Renal cortical epithelial cell (primary cell): Measurements from ENCODE around the gene ANKRD36. TPM values are rescaled to one million over a fixed set of nuclear protein-coding genes. Genes with fewer than 3 reads are reported as not detected.
"Not testable (repeated sequence)": the region's sequence is repeated elsewhere in the genome, so short reads cannot be mapped to it uniquely, and the experiment has no call there.

Experiments
- DNase-seq: peaks from one replicate; pipeline ENCODE4 v3.0.0-alpha.2; 2011; ENCODE audit warnings: low read depth
- total RNA-seq: library from RNA; depleted of rRNA; stranded (reverse); fragments of >200 nt; gene quantifications from 2 replicates; pipeline ENCODE4 v1.2.3, GENCODE V29; 2014

Gene ANKRD36
- total RNA-seq, 1 donor from 2014 or later: 41.6 TPM

- DNase-seq: not testable (repeated sequence)
These were observed 180.7 kb downstream of the ANKRD36 start for GRCh38 chr2:97293687-97294086.

Other genes with a start within 250 kb of the ANKRD36 start
- gene SEMA4C, start 243.1 kb upstream of the ANKRD36 start, total RNA-seq: 17.5 and 25.3 TPM in 2 replicates
- gene FAM178B, start 126.6 kb upstream of the ANKRD36 start, total RNA-seq: not detected in 2 replicates
- gene FAHD2B, start 18.3 kb upstream of the ANKRD36 start, total RNA-seq: 5.7 and 6.3 TPM in 2 replicates